Motor neuron (in vitro differentiated cells): ENCODE measurements around the gene UGT1A8. TPM values are rescaled to one million over a fixed set of nuclear protein-coding genes. Genes with fewer than 3 reads are reported as not detected.

Experiments
- ATAC-seq, 8 experiments: fragments of 200-7000 bp; cut with Tn5 transposase; replicated peaks in 6 of 8; 2 replicates each; pipeline ENCODE4 v1.8.0; 2021; ENCODE audit warnings: mild to moderate bottlenecking in 8 of 8, moderate library complexity in 8 of 8
- H3K27ac ChIP-seq, 2 donors: fragments of 250-450 bp; sonication (Bioruptor Pico); 2 replicates each; pipeline ENCODE4 v1.9.0; 2021; ENCODE audit warnings: antibody characterized with exemption in 2 of 2, mild to moderate bottlenecking in 2 of 2, moderate library complexity in 1 of 2
- H3K4me1 ChIP-seq, 2 donors: fragments of 250-450 bp; sonication (Bioruptor Pico); replicated peaks in 1 of 2; 2 replicates each; pipeline ENCODE4 v1.6.1; 2021; ENCODE audit warnings: antibody characterized with exemption in 2 of 2, mild to moderate bottlenecking in 2 of 2, moderate library complexity in 1 of 2
- H3K4me3 ChIP-seq, 5 donors: fragments of 250-450 bp; sonication (Bioruptor Pico); 2 replicates each; pipeline ENCODE4 v1.9.0; 2021; ENCODE audit warnings: antibody characterized with exemption in 5 of 5, mild to moderate bottlenecking in 5 of 5, moderate library complexity in 4 of 5
- WGBS, 10 experiments: fragments of 450-650 bp; shearing (Covaris generic); methylation state at CpG; one replicate each; pipeline ENCODE4 v1.0.0; 2022; 5-methylcytosine and 5-hydroxymethylcytosine counted together
- in situ Hi-C, 9 experiments: fragments of 400-800 bp; cut with MboI; loops; one replicate each; pipeline ENCODE4 v1.15.0; 2021; ENCODE audit warnings: low sequenced_read_pairs in 9 of 9, low pct_unique_long_range_greater_than_20kb in 2 of 9; ENCODE audit not compliant: unreplicated experiment in 9 of 9
- total RNA-seq, 8 experiments: library from RNA; unstranded; fragments of 300-600 nt; gene quantifications; 2 replicates each; pipeline versions ENCODE4 v1.2.3 to v1.2.4, GENCODE V29; 2022

Gene UGT1A8
- total RNA-seq, 8 experiments from 2014 or later, result 0.09 to 1.4 (median 0.27) TPM; not detected in 5

- in situ Hi-C loops, result no loop called here
- H3K4me1 ChIP-seq, result peaks cover 0 to 6% of the 10 kb centered on the region in 2 donors
- no peak for ATAC-seq
- H3K4me3 ChIP-seq, result no peak overlapping the region
- no peak overlapping the region for H3K27ac ChIP-seq
- 17 to 100% (median 81%) methylated on average over 1 to 7 of the region's 11 CpGs; no CpG with 5 or more reads in 4 of the 10 experiments for WGBS, 10 experiments
Observed at GRCh38 chr2:233817995-233818638, 200.7 kb downstream of the UGT1A8 start.

- in situ Hi-C loops, result no loop called here
Observed at GRCh38 chr2:233818639-233819621, 201.5 kb downstream of the UGT1A8 start.

GRCh38 chr2:233819884-233820773 lies 202.7 kb downstream of the UGT1A8 start:
- 0 to 50% (median 15%) methylated on average over 1 to 3 of the region's 18 CpGs; no CpG with 5 or more reads in 6 of the 10 experiments for WGBS, 10 experiments
- ATAC-seq, result peak in 3 of 8 experiments; percentile 44 to 83 (median 72)
- H3K27ac ChIP-seq, result no peak overlapping the region
- H3K4me1 ChIP-seq, result peaks cover 0 to 6% of the 10 kb centered on the region in 2 donors
- no peak overlapping the region for H3K4me3 ChIP-seq
- in situ Hi-C loops, result no loop called here

More at GRCh38 chr2:233818639-233819621, 201.5 kb downstream of the UGT1A8 start:
- no peak for ATAC-seq
- Histone ChIP-seq H3K4me3 (no peak overlapping the region), H3K4me1 (peaks cover 0 to 6% of the 10 kb centered on the region in 2 donors), H3K27ac (no peak overlapping the region)
- WGBS, 10 experiments, result 25 to 100% (median 60%) methylated on average over 1 to 3 of the region's 17 CpGs; no CpG with 5 or more reads in 3 of the 10 experiments

GRCh38 chr2:233820774-233821105 lies 203.3 kb downstream of the UGT1A8 start:
- H3K27ac ChIP-seq, result no peak overlapping the region
- WGBS, 10 experiments, result 76 to 80% (median 80%) methylated on average over 1 to 4 of the region's 6 CpGs; no CpG with 5 or more reads in 7 of the 10 experiments
- in situ Hi-C loops, result no loop called here
- H3K4me1 ChIP-seq, result peaks cover 0 to 6% of the 10 kb centered on the region in 2 donors
- ATAC-seq, result no peak
- H3K4me3 ChIP-seq, result no peak overlapping the region

GRCh38 chr2:233821196-233821595 lies 203.8 kb downstream of the UGT1A8 start:
- ATAC-seq, result no peak
- in situ Hi-C loops, result no loop called here
- 80 to 100% (median 100%) methylated on average over 1 of the region's 3 CpGs; no CpG with 5 or more reads in 7 of the 10 experiments for WGBS, 10 experiments
- no peak overlapping the region for H3K27ac ChIP-seq
- no peak overlapping the region for H3K4me3 ChIP-seq
- H3K4me1 ChIP-seq, result peaks cover 0 to 6% of the 10 kb centered on the region in 2 donors

- ATAC-seq, result no peak
- no peak overlapping the region for H3K4me3 ChIP-seq
- peaks cover 0 to 2% of the 10 kb centered on the region in 2 donors for H3K4me1 ChIP-seq
- H3K27ac ChIP-seq, result no peak overlapping the region
- 60 to 89% (median 82%) methylated on average over 1 to 7 of the region's 8 CpGs; no CpG with 5 or more reads in 7 of the 10 experiments for WGBS, 10 experiments
- in situ Hi-C loops, result no loop called here
Observed at GRCh38 chr2:233821709-233822100, 204.3 kb downstream of the UGT1A8 start.

- no peak for ATAC-seq
- H3K4me3 ChIP-seq, result no peak overlapping the region
- in situ Hi-C loops, result no loop called here
- no peaks in the 10 kb centered on the region for H3K4me1 ChIP-seq
- WGBS, 10 experiments, result 63 to 100% (median 92%) methylated on average over 1 to 3 of the region's 21 CpGs; no CpG with 5 or more reads in 5 of the 10 experiments
- H3K27ac ChIP-seq, result no peak overlapping the region
Observed at GRCh38 chr2:233822101-233822771, 204.8 kb downstream of the UGT1A8 start.

Other genes starting within 250 kb of the UGT1A8 start
- gene USP40, start 50.9 kb upstream of the UGT1A8 start, total RNA-seq, result 10 to 100 TPM; 13.4 to 79.9 (median 27.8) TPM
- 10 to 100 TPM in 1 of 8 experiments, under 1 TPM in 4, not detected in 3; 0.14 to 11.1 (median 0.40) TPM for gene UGT1A10, start 18.8 kb downstream of the UGT1A8 start, total RNA-seq
- gene UGT1A9, start 54.3 kb downstream of the UGT1A8 start, total RNA-seq, result 1 to 10 TPM in 1 of 8 experiments, under 1 TPM in 3, not detected in 4; 0.19 to 2.3 (median 0.45) TPM
- gene UGT1A7, start 64.3 kb downstream of the UGT1A8 start, total RNA-seq, result 10 to 100 TPM in 1 of 8 experiments, 1 to 10 TPM in 2, under 1 TPM in 3, not detected in 2; 0.09 to 41.0 (median 0.82) TPM
- gene UGT1A6, start 75.3 kb downstream of the UGT1A8 start, total RNA-seq, result 1 to 10 TPM in 4 of 8 experiments, under 1 TPM in 1, not detected in 3; 0.21 to 6.9 (median 1.2) TPM
- gene UGT1A5, start 95.3 kb downstream of the UGT1A8 start, total RNA-seq, result 1 to 10 TPM in 1 of 8 experiments, under 1 TPM in 2, not detected in 5; 0.09 to 1.4 (median 0.47) TPM
- 1 to 10 TPM in 1 of 8 experiments, under 1 TPM in 3, not detected in 4; 0.08 to 2.3 (median 0.24) TPM for gene UGT1A4, start 101.1 kb downstream of the UGT1A8 start, total RNA-seq
- gene UGT1A3, start 111.4 kb downstream of the UGT1A8 start, total RNA-seq, result under 1 TPM in 3 of 8 experiments, not detected in 5; 0.24 to 0.76 (median 0.31) TPM
- gene UGT1A1, start 142.6 kb downstream of the UGT1A8 start, total RNA-seq, result 1 to 10 TPM in 1 of 8 experiments, under 1 TPM in 4, not detected in 3; 0.09 to 1.6 (median 0.19) TPM
- under 1 TPM in 3 of 8 experiments, not detected in 5; 0.29 to 0.66 (median 0.31) TPM for gene MROH2A, start 160.7 kb downstream of the UGT1A8 start, total RNA-seq
- 10 to 100 TPM in 3 of 8 experiments, 1 to 10 TPM in 3, under 1 TPM in 2; 0.71 to 27.9 (median 2.4) TPM for gene HJURP, start 236.9 kb downstream of the UGT1A8 start, total RNA-seq